ENCODE results near the gene NAT10. TPM values are rescaled to one million over a fixed set of nuclear protein-coding genes. Genes with fewer than 3 reads are reported as not detected.

Gene NAT10
- total RNA-seq, 1 experiment from 2014 or later: 103 TPM

DNA sequence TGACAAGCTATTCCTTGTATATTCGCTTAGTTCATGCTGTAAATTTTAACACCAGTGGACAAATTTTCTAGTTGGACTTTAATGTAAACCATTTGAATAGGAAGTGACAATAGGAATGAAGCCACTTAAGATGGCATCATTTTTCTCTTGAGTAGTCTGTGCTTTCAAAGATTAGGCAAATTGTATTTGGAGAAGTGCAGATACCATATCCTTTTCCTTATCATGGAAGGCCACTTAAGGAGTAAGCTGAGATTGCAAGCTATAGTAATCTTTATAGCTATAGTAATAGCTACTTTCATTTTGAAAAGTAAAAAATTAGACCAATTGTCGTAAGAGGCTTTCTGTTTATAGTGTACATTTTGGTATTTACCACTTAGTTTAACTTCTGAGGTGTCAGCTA is 41.1 kb upstream of the NAT10 start:
- Histone ChIP-seq H2BK15ac (ENCODE audit: low read depth, low read length) (no peak overlapping the region), H3K27me3 (ENCODE audit: insufficient read depth, low read length) (no peaks in the 10 kb centered on the region), H3K9ac (ENCODE audit: extremely low read depth, insufficient read length, low read length) (no peak overlapping the region), H3K14ac (ENCODE audit: insufficient read depth, low read length) (no peak overlapping the region), H2BK120ac (ENCODE audit: low read depth, low read length, poor library complexity, severe bottlenecking) (no peak overlapping the region), H3K79me2 (ENCODE audit: insufficient read depth, low read length) (peaks cover 77% of the 10 kb centered on the region), H3K18ac (ENCODE audit: insufficient read length, low read depth, low read length) (no peak overlapping the region), H2AK5ac (ENCODE audit: insufficient read length, low read length) (no peak overlapping the region), H3T11ph (ENCODE audit: low read length) (no peak overlapping the region), H2BK20ac (ENCODE audit: low read depth, low read length, poor library complexity, severe bottlenecking) (no peak overlapping the region), H2BK5ac (ENCODE audit: insufficient read length, low read length) (no peak overlapping the region), H3K23ac (ENCODE audit: insufficient read length, low read depth, low read length) (no peak overlapping the region), H3K9me3 (ENCODE audit: control insufficient read depth, low read depth, low read length) (no peaks in the 10 kb centered on the region), H3K79me1 (ENCODE audit: insufficient read depth, low read depth, low read length, poor library complexity, severe bottlenecking) (no peaks in the 10 kb centered on the region), H4K20me1 (ENCODE audit: control insufficient read depth, insufficient read depth, insufficient read length) (no peaks in the 10 kb centered on the region), H3K56ac (ENCODE audit: insufficient read length, low read depth, low read length) (no peak overlapping the region), H3K4me1 (ENCODE audit: insufficient read depth, low read length) (no peaks in the 10 kb centered on the region), H3K27ac (ENCODE audit: insufficient read length, low read depth, low read length) (no peak overlapping the region), H2AFZ (ENCODE audit: low read length) (no peak overlapping the region), H3K4me2 (ENCODE audit: insufficient read depth, insufficient read length, low read length) (no peak overlapping the region), H3K4ac (ENCODE audit: low read depth, low read length) (no peak overlapping the region), H4K91ac (ENCODE audit: insufficient read length, low read depth, low read length) (no peak overlapping the region), H3K23me2 (ENCODE audit: insufficient read length, low read depth, low read length, poor library complexity, severe bottlenecking) (no peaks in the 10 kb centered on the region), H4K5ac (ENCODE audit: insufficient read length, low read depth, low read length) (no peak overlapping the region), H2BK12ac (ENCODE audit: insufficient read length, low read depth, low read length) (no peak overlapping the region), H4K8ac (replicated peaks; ENCODE audit: insufficient read length, low read depth, low read length) (no peak overlapping the region)
- no peak overlapping the region for H3K4me3 Mint-ChIP-seq
- TF ChIP-seq CTCF (conservative IDR thresholded peaks at IDR 0.05): no peak
- DNase-seq: no peak
- H3K4me1 Mint-ChIP-seq: peaks cover 4 to 19% of the 10 kb centered on the region in 2 experiments
- H3K27me3 Mint-ChIP-seq (ENCODE audit: low read depth): no peaks in the 10 kb centered on the region; the same call in 1 of the 2 replicates
- no peaks in the 10 kb centered on the region for H3K9me3 Mint-ChIP-seq
- WGBS (ENCODE audit: extremely low coverage, insufficient read length, low lambda C conversion rate): no CpG with 5 or more reads among the region's 2 CpGs
- no peak overlapping the region for H3K27ac Mint-ChIP-seq
- peaks cover 21 to 48% (median 47%) of the 10 kb centered on the region in 3 experiments for H3K36me3 Mint-ChIP-seq (ENCODE audit: insufficient read depth in 1 of 3, low read depth in 3 of 3)

Measured in H9 (cell line).